Right forelimb (tissue), 1 donor: ENCODE measurements around the gene ZDBF2.
"Not testable (repeated sequence)": the region's sequence is repeated elsewhere in the genome, so short reads cannot be mapped to it uniquely, and the experiment has no call there.

Source experiments
- DNase-seq: peaks from one replicate; pipeline ENCODE4 v3.0.0-alpha.2; 2018

ZDBF2 gene

GRCh38 chr2:206274434-206275311, at the start of gene ZDBF2:
TSS of gene ZDBF2 (plus strand) at chr2:206274663. CDS start at chr2:206281850, 7,187 bp downstream.
- DNase-seq: peak; percentile 82

- DNase-seq: no peak
Observed at GRCh38 chr2:206225435-206226232, 48.8 kb upstream of the ZDBF2 start.

- not testable (repeated sequence) for DNase-seq
Observed at GRCh38 chr2:206228636-206229035, 45.8 kb upstream of the ZDBF2 start.

- no peak for DNase-seq
Observed at GRCh38 chr2:206229642-206230041, 44.8 kb upstream of the ZDBF2 start.

GRCh38 chr2:206230060-206230762, 44.3 kb upstream of the ZDBF2 start:
- DNase-seq: no peak

- DNase-seq: no peak
Observed at GRCh38 chr2:206231669-206232286, 42.7 kb upstream of the ZDBF2 start.

- DNase-seq: no peak
Observed at GRCh38 chr2:206232287-206233035, 42.0 kb upstream of the ZDBF2 start.

GRCh38 chr2:206239157-206239556, 35.3 kb upstream of the ZDBF2 start:
- DNase-seq: no peak

GRCh38 chr2:206240327-206240726, 34.1 kb upstream of the ZDBF2 start:
- DNase-seq: no peak

GRCh38 chr2:206241736-206242135, 32.7 kb upstream of the ZDBF2 start:
- no peak for DNase-seq

- no peak for DNase-seq
Observed at GRCh38 chr2:206245265-206245672, 29.2 kb upstream of the ZDBF2 start.

- no peak for DNase-seq
Observed at GRCh38 chr2:206250041-206250897, 24.2 kb upstream of the ZDBF2 start.

GRCh38 chr2:206253125-206253776, 21.2 kb upstream of the ZDBF2 start:
- no peak for DNase-seq

GRCh38 chr2:206253777-206254166, 20.7 kb upstream of the ZDBF2 start:
- no peak for DNase-seq

- no peak for DNase-seq
Observed at GRCh38 chr2:206255003-206255402, 19.5 kb upstream of the ZDBF2 start.

GRCh38 chr2:206256706-206257205, 17.7 kb upstream of the ZDBF2 start:
- no peak for DNase-seq

- no peak for DNase-seq
Observed at GRCh38 chr2:206257350-206257749, 17.1 kb upstream of the ZDBF2 start.

GRCh38 chr2:206257861-206258260, 16.6 kb upstream of the ZDBF2 start:
- no peak for DNase-seq

- not testable (repeated sequence) for DNase-seq
Observed at GRCh38 chr2:206258615-206259014, 15.8 kb upstream of the ZDBF2 start.
